ENCODE measurements around the gene KLK13. TPM values are rescaled to one million over a fixed set of nuclear protein-coding genes. Genes with fewer than 3 reads are reported as not detected.

Gene KLK13
- total and polyA plus RNA-seq, 2 of the 8 experiments (the other 6 are each of a cell fraction or from before 2014, with no cell fraction given) = 4.2 to 4.5 TPM

- no peak for TF ChIP-seq CHD7 (IDR thresholded peaks at IDR 0.05; ENCODE audit: insufficient replicate concordance, low read length)
- TF ChIP-seq, protein P1, sequence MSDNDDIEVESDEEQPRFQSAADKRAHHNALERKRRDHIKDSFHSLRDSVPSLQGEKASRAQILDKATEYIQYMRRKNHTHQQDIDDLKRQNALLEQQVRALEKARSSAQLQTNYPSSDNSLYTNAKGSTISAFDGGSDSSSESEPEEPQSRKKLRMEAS (IDR thresholded peaks at IDR 0.05) = no peak
- TF ChIP-seq PHF8 (conservative IDR thresholded peaks at IDR 0.05; ENCODE audit: low read depth, low read length) = no peak
- TF ChIP-seq RBBP5 (IDR thresholded peaks at IDR 0.05; ENCODE audit: borderline replicate concordance, low read depth, low read length) = no peak
- no peak for TF ChIP-seq EP300 (IDR thresholded peaks at IDR 0.05; ENCODE audit: borderline replicate concordance in 1 of 2, low read depth in 2 of 2, low read length in 2 of 2)
- TF ChIP-seq KDM1A (IDR thresholded peaks at IDR 0.05; ENCODE audit: borderline replicate concordance, low read length) = no peak
- no peak for TF ChIP-seq SAP30 (IDR thresholded peaks at IDR 0.05; ENCODE audit: insufficient read depth, insufficient replicate concordance, low read length)
- TF ChIP-seq CEBPB (IDR thresholded peaks at IDR 0.05; ENCODE audit: low read depth, low read length) = no peak
Measured at GRCh38 chr19:51027873-51028272, 37.0 kb downstream of the KLK13 start (continued).
